GM18861 (cell line): Measurements from ENCODE around the gene AOC1.

Source experiments
- ATAC-seq: cut with Tn5 transposase; IDR thresholded peaks from one replicate; pipeline ENCODE4 v1.9.1; 2021; ENCODE audit not compliant: unreplicated experiment

Gene AOC1

GRCh38 chr7:150835019-150835418, 17.3 kb upstream of the AOC1 start:
- ATAC-seq = no peak

- no peak for ATAC-seq
Observed at GRCh38 chr7:150835702-150836280, 16.5 kb upstream of the AOC1 start.

DNA sequence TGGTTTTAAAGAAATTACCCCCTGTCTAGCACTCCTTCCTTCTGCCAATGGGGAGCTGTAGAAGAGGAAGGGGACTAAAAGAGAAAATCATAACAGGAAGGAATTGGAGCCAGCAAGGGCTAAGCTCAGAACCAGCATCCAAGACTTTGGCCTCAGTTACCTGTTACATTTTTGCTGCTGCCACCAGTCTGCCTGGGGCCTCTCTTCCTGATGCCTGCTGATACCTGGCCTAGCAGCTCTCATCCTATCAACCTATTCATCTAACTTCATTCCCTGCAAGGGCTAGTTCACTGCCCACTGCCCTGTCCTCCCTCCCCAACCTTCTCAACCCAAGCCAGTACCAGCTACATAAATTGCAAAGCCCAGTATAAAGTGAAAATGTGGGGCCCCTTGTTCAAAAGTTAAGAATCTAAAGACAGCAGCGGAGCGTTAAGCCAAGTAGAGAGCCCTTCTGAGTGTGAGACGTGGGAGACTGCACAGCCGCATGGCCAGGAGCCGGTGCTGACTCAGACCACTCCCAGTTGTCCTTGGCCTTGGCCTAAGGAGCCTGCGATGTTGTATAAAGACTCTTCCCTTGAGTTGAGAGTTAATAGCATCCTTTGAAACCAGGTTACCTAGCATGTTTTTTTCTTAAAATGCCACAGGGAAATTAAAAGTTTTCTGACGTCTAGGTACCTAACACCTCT, 13.2 kb upstream of the AOC1 start:
- no peak for ATAC-seq

GRCh38 chr7:150842018-150842417, 10.3 kb upstream of the AOC1 start:
- ATAC-seq = no peak

DNA sequence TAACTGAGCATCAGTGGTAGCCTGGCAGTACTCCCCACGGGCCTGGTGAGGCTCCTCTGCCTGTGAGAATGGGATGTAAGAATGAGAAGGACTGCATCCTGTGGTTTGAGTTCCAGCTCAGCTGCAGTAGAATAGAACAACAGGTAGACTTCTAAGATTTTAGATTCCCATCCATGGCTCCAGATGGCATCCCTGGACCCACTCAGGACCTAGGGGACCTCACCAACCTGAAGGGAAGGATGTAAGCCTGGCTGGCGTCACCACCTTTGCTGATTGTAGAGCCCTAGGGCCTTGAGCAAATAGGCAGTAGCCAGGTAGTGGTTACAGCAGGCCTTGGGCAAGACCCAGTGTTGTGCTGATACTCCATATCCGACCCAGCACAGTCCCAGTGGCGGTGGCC, 9.6 kb upstream of the AOC1 start:
- ATAC-seq = no peak

GRCh38 chr7:150845421-150845861, 6.9 kb upstream of the AOC1 start:
- ATAC-seq = no peak

DNA sequence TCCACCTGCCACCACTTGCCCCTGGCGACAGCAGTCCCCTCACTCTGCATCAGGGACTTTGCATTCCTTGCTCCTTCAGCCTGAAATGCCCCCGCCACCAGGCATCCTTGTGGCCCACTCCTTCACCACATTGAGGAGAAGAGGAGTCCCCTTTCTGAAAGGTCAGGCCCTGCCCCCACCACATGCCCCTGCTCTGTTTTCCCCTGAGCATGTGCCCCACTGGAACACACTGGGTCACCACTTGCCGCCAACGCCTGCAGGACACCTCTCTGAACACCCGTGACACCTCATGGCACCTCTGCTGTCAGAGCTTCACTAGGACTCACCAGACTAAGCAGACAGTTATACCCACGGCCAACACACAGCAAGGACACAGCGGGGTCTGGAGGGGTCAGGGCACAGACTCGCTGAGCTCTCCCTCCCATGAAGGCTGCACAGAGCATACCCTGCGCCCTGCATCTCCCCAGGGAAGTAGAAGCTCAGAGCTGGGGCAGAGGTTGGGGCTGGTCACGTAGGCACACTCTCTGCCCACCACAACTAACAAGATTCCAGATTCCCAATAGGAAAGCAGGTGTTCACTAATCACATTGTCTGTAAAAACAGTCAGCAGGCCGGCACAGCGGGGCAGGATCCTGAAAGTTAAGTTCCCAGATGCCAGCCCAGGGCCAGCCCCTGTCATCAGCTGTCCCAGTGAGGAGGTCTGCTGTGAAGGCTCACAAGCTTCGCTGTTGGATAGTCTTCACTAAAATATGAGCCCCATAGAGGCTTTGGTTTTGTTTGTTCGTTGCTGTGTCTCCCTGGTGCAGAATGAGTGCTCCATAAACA, 5.8 kb upstream of the AOC1 start:
- ATAC-seq = no peak

DNA sequence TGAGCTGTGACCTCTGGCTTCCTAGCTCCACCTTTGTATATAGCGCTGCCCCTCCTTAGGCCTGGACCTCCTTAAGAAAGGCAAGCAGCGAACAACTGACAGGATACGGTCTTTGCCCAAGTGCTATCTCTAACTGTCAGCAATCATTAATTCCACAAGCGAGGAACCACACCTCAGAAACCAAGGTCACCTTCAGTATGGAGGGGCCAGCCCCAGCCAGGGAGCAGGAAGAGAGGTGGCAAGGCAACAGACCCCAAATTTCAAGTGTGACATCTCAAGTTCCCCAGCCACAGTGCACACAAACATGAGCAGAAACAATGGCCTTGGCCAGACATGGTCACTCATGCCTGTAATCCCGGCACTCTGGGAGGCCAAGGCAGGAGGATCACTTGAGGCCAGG, 4.8 kb upstream of the AOC1 start:
- ATAC-seq = no peak

DNA sequence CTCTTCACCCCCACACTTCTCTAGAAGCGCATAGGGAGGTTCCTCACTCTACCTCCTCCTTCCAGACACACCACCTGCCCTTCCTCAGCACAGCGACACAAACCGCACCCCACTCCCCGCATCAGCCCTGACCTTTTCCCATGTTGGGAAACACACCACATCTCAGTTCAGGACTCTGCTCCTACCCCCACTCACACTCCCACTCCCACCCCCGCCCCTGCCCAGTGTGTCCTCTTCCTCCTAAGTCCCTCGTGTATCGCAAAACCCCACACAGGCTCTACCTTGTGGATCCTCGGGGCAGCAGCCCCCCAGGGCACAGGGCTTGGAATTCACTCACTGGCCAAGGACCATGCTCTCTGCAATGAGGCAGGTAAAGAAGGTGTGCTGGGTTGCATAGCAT, 4.2 kb upstream of the AOC1 start:
- ATAC-seq = no peak

DNA sequence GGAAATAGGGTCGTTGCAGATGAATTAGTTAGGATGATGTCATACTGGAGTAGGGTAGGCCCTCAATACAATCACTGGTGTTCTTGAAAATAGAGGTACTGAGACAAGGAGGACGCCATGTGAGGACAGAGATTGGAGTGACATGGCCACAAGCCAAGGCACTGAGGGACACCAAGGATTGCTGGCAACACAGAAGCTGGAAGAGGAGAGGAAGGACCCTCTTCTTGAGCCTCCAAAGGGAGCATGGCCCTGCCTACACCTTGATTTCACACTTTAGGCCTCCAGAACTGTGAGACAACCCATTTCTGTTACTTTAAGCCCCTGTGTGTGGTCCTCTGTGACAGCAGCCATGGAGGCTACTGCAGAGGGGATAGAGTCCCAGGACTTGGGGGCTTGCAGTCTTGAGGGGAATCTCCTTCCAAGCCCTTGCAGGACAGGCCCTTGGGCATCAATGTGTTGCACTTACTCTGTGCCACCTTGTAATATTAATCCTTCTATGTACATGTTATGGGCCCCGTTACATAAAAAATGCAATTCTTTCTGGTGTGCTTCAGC, 3.7 kb upstream of the AOC1 start:
- ATAC-seq = no peak

DNA sequence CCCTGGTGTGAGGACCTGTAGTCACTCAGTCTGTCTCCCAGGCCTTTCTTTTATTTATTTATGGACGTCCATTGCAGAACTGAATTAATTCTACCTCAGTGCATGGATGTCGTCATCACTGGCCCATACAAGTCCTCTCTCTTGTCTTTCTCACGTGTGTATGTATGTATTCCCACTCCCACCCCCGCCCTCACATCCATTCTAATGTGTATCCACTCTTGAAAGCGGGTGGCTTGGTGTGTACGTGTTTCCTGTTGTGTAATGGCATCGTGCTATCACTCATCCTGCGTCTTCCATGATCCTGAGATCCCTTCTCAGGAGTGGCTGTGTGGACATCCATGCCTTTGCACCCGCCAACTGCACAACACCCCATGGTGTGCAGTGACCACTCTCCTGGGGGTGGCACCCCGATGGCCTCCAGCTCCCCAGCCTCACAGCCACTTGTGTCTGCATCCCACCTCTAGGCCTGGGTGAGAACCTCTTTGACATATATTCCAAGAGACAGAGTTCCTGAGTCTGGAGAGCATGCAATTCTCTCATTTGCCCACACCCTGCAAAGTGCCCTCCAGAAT, 3.0 kb upstream of the AOC1 start:
- no peak for ATAC-seq

DNA sequence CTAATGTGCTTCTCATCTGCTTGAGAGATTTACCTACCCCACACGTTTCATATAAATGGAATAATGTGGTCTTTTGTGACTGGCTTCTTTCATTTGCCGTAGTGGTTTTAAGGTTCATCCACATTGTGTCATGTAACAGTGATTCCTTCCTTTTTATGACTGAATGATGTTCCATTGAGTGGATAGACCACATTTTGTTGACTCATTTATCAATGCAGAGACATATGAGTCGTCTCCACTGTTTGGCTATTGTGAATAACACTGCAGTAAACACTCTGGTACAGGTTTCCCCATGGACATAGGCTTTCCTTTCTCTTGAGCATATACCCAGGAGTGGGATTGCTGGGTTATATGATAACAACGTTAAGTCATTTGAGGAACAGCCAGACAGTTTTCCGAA, 2.0 kb upstream of the AOC1 start:
- ATAC-seq = no peak

DNA sequence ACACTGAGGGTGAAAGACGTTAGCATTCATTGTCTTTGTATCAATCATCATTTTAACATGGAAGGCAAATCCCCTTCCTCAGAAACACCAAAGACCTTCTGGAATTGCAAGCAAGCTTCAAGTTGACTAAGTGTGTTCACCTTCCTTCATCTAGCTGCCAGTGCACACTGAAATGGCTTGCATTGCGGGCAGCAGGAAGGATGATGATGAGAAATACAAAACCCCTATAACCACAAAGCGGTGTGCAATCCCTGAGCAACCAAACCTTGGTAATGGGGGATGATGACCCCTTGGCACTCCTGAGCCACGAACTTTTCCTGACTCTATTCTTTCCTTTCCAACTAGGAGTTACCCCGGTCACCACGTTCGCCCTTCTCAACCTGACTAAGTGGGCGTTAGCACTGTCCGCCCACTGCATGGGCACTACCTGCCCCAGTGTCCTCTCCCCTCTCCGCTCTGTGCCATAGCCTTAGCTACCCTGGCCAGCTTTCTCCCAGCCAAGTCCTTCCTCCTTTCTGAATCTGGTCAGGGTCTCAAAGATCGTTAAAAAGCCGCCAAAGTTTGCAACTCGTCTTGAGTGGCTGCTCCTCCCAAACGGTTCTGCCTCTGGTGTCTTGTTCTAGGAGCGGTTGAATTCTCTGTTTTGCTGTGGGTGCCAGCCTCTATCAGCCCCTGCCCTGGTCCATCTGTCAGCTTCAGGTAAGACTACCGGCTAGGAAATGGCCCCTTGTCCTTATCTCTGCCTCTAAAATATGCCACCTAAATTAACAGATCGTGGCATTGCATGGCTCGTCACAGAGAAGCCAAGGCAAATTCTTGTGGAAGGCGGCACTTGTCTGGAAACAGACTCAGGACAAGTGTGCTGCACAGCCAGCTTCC, 586 bp upstream of the AOC1 start:
- ATAC-seq = no peak

DNA sequence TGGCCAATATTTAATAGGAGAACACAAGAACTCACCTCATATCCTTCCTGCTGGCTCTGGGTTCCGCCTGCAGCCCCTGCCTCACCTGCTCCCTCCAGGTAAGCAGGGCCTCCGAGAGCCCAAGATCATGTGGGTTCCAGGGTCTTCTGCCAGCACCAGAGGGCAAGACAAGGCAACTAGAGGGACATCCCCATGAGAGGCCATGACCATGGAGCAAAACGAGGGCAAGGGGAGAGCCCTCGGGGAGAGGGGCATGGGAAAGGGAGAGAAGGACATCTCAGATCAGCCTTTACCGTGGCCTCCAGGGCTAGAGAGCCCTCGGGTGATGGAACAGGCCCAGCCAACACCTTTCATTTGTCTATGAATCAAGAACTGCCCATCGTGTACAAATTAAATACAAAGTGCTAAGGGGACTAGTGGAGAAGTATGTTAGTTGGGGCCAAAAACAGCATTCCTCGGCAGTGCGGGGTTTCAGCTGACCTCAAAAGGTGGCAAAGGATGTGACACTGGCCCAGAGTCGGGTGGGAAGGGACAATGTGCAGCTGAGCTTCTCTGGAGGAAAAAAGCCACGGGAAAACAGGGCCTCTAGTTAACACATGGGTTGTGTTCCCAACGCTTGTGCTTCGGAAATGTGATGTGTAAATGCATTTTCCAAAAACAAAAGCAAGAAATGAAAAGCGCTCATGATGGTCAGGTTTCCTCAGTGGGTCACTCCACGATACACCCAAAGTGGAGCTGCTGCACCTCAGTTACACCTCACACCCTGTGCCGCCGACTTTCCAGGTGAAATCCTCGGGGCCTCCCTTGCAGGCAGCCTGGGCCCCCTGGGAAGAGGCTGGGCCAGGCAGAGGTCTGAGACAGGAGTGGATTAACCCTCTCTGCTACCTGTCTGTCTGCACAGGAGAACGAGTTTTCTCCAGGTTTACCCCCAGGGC, 2.0 kb downstream of the AOC1 start:
- ATAC-seq = no peak

DNA sequence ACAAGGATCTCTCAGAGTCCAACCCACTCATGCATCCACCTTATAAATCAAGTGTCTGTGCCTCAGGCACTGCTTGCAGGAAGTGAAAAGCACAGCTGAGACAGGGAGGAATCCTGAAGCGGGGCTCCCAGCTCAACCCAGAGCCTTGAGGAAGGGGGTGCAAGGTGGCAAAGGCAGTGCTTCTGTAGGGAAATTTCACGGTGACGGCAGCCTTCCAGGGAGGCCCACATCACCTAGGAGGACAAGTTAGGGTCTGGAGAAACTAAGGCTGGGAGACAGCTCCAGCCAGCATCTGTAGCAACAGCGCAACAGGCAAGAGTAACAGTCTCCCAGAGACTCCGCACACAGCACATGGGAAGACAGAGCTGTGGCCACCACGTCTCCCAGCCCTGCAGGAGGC, 2.7 kb downstream of the AOC1 start:
- no peak for ATAC-seq

GRCh38 chr7:150855476-150856302, 3.4 kb downstream of the AOC1 start:
- no peak for ATAC-seq

DNA sequence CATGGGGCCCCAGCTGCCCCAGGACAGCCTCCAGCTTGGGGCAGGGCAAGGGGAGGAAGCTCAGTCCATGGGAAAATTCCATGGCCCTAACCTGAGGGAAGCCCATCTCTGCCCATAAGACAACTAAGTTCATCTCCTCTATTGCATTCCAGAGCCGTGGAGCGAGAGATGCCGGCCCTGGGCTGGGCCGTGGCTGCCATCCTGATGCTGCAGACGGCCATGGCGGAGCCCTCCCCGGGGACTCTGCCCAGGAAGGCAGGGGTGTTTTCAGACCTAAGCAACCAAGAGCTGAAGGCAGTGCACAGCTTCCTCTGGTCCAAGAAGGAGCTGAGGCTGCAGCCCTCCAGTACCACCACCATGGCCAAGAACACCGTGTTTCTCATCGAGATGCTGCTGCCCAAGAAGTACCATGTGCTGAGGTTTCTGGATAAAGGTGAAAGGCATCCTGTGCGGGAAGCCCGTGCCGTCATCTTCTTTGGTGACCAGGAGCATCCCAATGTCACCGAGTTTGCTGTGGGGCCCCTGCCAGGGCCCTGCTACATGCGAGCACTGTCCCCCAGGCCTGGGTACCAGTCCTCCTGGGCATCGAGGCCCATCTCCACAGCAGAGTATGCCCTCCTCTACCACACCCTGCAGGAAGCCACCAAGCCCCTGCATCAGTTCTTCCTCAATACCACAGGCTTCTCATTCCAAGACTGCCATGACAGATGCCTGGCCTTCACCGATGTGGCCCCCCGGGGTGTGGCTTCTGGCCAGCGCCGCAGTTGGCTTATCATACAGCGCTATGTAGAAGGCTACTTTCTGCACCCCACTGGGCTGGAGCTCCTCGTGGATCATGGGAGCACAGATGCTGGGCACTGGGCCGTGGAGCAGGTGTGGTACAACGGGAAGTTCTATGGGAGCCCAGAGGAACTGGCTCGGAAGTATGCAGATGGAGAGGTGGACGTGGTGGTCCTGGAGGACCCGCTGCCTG, 4.3 kb downstream of the AOC1 start:
- no peak for ATAC-seq
